Bronchial epithelial cell (primary cell): Measurements from ENCODE around the gene EMILIN2. TPM values are rescaled to one million over a fixed set of nuclear protein-coding genes. Genes with fewer than 3 reads are reported as not detected.

Experiments used
- DNase-seq: peaks from one replicate; pipeline ENCODE4 v3.0.0-alpha.2; 2010; ENCODE audit warnings: low read depth
- FAIRE-seq: peaks from 2 replicates; lab custom pipeline; 2011; peaks lifted over from hg19 to GRCh38; lab: Jason Lieb, UNC
- H3K27me3 ChIP-seq: 2 replicates; pipeline ENCODE4 v1.5.1; 2011; ENCODE audit warnings: low read length; ENCODE audit not compliant: control insufficient read depth, insufficient read depth
- H3K36me3 ChIP-seq: 2 replicates; pipeline ENCODE4 v1.5.1; 2011; ENCODE audit warnings: low read length; ENCODE audit not compliant: control insufficient read depth, insufficient read depth
- H3K4me3 ChIP-seq: 2 replicates; pipeline ENCODE4 v1.5.1; 2011; ENCODE audit warnings: mild to moderate bottlenecking, low read depth, low read length, control low read depth
- CTCF ChIP-seq: IDR thresholded peaks from 2 replicates; pipeline ENCODE4 v1.5.1; 2011; ENCODE audit warnings: mild to moderate bottlenecking, moderate library complexity, low read length, control low read depth, inconsistent platforms; ENCODE audit not compliant: insufficient read depth, severe bottlenecking
- total RNA-seq: library from RNA; depleted of rRNA; stranded (reverse); fragments of >200 nt; gene quantifications from 2 replicates; pipeline ENCODE4 v1.2.1, GENCODE V29; 2014

The EMILIN2 gene
- total RNA-seq, 1 donor from 2014 or later, result 1.3 TPM

- H3K4me3 ChIP-seq, result no peak overlapping the region
- H3K36me3 ChIP-seq, result no peaks in the 10 kb centered on the region
- no peak for TF ChIP-seq CTCF
- no peaks in the 10 kb centered on the region for H3K27me3 ChIP-seq
- FAIRE-seq, result no peak
- DNase-seq, result no peak
These were observed 22.4 kb downstream of the EMILIN2 start for GRCh38 chr18:2869207-2869606.

GRCh38 chr18:2871111-2871720, 24.4 kb downstream of the EMILIN2 start:
- no peaks in the 10 kb centered on the region for H3K36me3 ChIP-seq
- no peaks in the 10 kb centered on the region for H3K27me3 ChIP-seq
- TF ChIP-seq CTCF, result no peak
- no peak for DNase-seq
- FAIRE-seq, result no peak
- no peak overlapping the region for H3K4me3 ChIP-seq

- Histone ChIP-seq H3K36me3 (no peaks in the 10 kb centered on the region), H3K4me3 (no peak overlapping the region), H3K27me3 (no peaks in the 10 kb centered on the region)
- DNase-seq (no peak), FAIRE-seq (no peak)
- no peak for TF ChIP-seq CTCF
These were observed 25.3 kb downstream of the EMILIN2 start for GRCh38 chr18:2872095-2872494.

- Histone ChIP-seq H3K36me3 (no peaks in the 10 kb centered on the region), H3K4me3 (no peak overlapping the region), H3K27me3 (no peaks in the 10 kb centered on the region)
- no peak for TF ChIP-seq CTCF
- peak; percentile 32 for FAIRE-seq
- no peak for DNase-seq
These were observed 28.0 kb downstream of the EMILIN2 start for GRCh38 chr18:2874765-2875164.

- H3K4me3 ChIP-seq, result no peak overlapping the region
- no peaks in the 10 kb centered on the region for H3K36me3 ChIP-seq
- DNase-seq, result no peak
- no peak for TF ChIP-seq CTCF
- no peaks in the 10 kb centered on the region for H3K27me3 ChIP-seq
- FAIRE-seq, result no peak
These were observed 32.0 kb downstream of the EMILIN2 start for GRCh38 chr18:2878656-2879330.
